Hypothalamus (tissue), 51 donors: Measurements from ENCODE around the gene B4GALT3.
A peak's percentile ranks its signal among the peaks of the same experiment; 100 is the strongest.

Source experiments
- DNase-seq, 51 donors: peaks; one replicate each; lab custom pipeline; 2025; lab: John Stamatoyannopoulos, UW

The B4GALT3 gene

GRCh38 chr1:161132410-161133219, 44.7 kb downstream of the B4GALT3 start, which contains the start of gene DEDD:
Gene DEDD (minus strand): TSS chr1:161132667. CDS start chr1:161124462, 8,205 bp downstream.
- DNase-seq = peak; percentile 63 to 97 (median 89)

GRCh38 chr1:161131523-161132409, 45.5 kb downstream of the B4GALT3 start:
- peak in 5 of 51 donors; percentile 32 to 64 (median 45) for DNase-seq

GRCh38 chr1:161130266-161130665, 47.0 kb downstream of the B4GALT3 start:
- no peak for DNase-seq

GRCh38 chr1:161128591-161129420, 48.5 kb downstream of the B4GALT3 start:
- DNase-seq = no peak

- DNase-seq = no peak
Observed at GRCh38 chr1:161127649-161128048, 49.7 kb downstream of the B4GALT3 start.

GRCh38 chr1:161122967-161123366, 54.3 kb downstream of the B4GALT3 start:
- no peak for DNase-seq

GRCh38 chr1:161121834-161122233, 55.5 kb downstream of the B4GALT3 start:
- DNase-seq = peak in 1 of 51 donors; percentile 8
